DOHH2 (cell line): ENCODE data around the gene NPM1.

Source experiments
- H3F3A ChIP-seq: fragments of 200-600 bp; sonication (generic), shearing (Covaris generic); 2 replicates; pipeline ENCODE4 v1.6.0; 2016; ENCODE audit warnings: antibody characterized with exemption, mild to moderate bottlenecking; ENCODE audit not compliant: control insufficient read depth, insufficient read depth
- H3K27ac ChIP-seq: fragments of 200-600 bp; sonication (generic); 2 replicates; pipeline ENCODE4 v1.5.1; 2014; ENCODE audit warnings: low read depth, mild to moderate bottlenecking, low read length, moderate library complexity
- H3K27me3 ChIP-seq: fragments of 200-600 bp; sonication (generic); 2 replicates; pipeline ENCODE4 v1.6.1; 2014; ENCODE audit warnings: mild to moderate bottlenecking, low read length, mixed read lengths; ENCODE audit not compliant: control insufficient read depth
- H3K36me3 ChIP-seq: fragments of 200-600 bp; sonication (generic); 2 replicates; pipeline ENCODE4 v1.6.1; 2014; ENCODE audit warnings: mild to moderate bottlenecking, low read length, moderate library complexity, mixed read lengths; ENCODE audit not compliant: control insufficient read depth
- H3K4me1 ChIP-seq: fragments of 200-600 bp; sonication (generic); 2 replicates; pipeline ENCODE4 v1.6.1; 2014; ENCODE audit warnings: mild to moderate bottlenecking, low read length, mixed read lengths; ENCODE audit not compliant: control insufficient read depth
- H3K4me2 ChIP-seq: fragments of 200-600 bp; sonication (generic); 2 replicates; pipeline ENCODE4 v1.6.0; 2014; ENCODE audit warnings: mild to moderate bottlenecking, low read length, moderate library complexity
- H3K4me3 ChIP-seq: fragments of 200-600 bp; sonication (generic); 2 replicates; pipeline ENCODE4 v1.5.1; 2014; ENCODE audit warnings: mild to moderate bottlenecking, low read length, mixed read lengths
- H3K79me2 ChIP-seq: fragments of 200-600 bp; sonication (generic); 2 replicates; pipeline ENCODE4 v1.6.1; 2014; ENCODE audit warnings: mild to moderate bottlenecking, low read length, mixed read lengths; ENCODE audit not compliant: control insufficient read depth
- H3K9me2 ChIP-seq: fragments of 200-600 bp; sonication (generic); replicated peaks from 2 replicates; pipeline ENCODE4 v1.6.1; 2014; ENCODE audit warnings: mild to moderate bottlenecking, low read length, mixed read lengths; ENCODE audit not compliant: control insufficient read depth
- H3K9me3 ChIP-seq: fragments of 200-600 bp; sonication (generic); 2 replicates; pipeline ENCODE4 v1.6.1; 2014; ENCODE audit warnings: antibody characterized with exemption, low read length, mixed read lengths; ENCODE audit not compliant: control insufficient read depth, insufficient read depth
- H4K20me1 ChIP-seq: fragments of 200-600 bp; sonication (generic); 2 replicates; pipeline ENCODE4 v1.6.0; 2014; ENCODE audit warnings: low read depth, mild to moderate bottlenecking, antibody characterized with exemption, low read length, moderate library complexity; ENCODE audit not compliant: control insufficient read depth, insufficient read depth
- EZH2phosphoT487 ChIP-seq: fragments of 200-600 bp; sonication (generic); IDR thresholded peaks from 2 replicates; pipeline ENCODE4 v1.6.1; 2017; ENCODE audit warnings: borderline replicate concordance, mild to moderate bottlenecking, antibody characterized with exemption, low read length, moderate library complexity, mixed read lengths
- TF ChIP-seq, protein P1 (sequence below): fragments of 200-600 bp; sonication (generic); IDR thresholded peaks from one replicate; pipeline ENCODE4 v1.5.1; 2014; ENCODE audit warnings: antibody characterized with exemption, mild to moderate bottlenecking, low read depth, low read length; ENCODE audit not compliant: poor library complexity, severe bottlenecking

Gene NPM1, protein sequence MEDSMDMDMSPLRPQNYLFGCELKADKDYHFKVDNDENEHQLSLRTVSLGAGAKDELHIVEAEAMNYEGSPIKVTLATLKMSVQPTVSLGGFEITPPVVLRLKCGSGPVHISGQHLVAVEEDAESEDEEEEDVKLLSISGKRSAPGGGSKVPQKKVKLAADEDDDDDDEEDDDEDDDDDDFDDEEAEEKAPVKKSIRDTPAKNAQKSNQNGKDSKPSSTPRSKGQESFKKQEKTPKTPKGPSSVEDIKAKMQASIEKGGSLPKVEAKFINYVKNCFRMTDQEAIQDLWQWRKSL

DNA sequence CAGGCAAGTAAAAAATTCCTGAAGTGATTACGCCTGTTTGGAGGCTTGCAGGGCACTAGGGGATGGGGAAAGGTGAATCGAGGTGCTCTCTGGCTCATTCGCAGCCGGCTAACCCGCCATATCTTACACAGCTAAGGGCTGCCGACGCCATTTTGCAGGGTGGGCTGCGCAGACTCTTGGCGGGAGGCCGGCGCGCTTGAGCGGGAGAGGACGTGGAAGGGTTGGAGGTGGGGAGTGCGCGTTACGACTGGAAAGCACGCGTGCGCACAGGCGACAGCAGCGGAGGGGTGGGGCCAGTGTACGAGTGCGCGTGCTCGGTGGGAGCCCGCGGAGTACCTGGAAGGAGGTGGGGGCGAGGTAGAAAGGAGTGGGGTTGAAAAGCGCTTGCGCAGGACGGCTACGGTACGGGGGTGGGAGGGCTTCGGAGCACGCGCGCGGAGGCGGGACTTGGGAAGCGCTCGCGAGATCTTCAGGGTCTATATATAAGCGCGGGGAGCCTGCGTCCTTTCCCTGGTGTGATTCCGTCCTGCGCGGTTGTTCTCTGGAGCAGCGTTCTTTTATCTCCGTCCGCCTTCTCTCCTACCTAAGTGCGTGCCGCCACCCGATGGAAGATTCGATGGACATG, at the start of gene NPM1:
Gene NPM1, plus strand, starts transcription at position 505 of the 625 bp plus-strand sequence. Its CDS starts 100 bp downstream, at position 605.
- no peak for TF ChIP-seq EZH2phosphoT487
- TF ChIP-seq, protein P1, sequence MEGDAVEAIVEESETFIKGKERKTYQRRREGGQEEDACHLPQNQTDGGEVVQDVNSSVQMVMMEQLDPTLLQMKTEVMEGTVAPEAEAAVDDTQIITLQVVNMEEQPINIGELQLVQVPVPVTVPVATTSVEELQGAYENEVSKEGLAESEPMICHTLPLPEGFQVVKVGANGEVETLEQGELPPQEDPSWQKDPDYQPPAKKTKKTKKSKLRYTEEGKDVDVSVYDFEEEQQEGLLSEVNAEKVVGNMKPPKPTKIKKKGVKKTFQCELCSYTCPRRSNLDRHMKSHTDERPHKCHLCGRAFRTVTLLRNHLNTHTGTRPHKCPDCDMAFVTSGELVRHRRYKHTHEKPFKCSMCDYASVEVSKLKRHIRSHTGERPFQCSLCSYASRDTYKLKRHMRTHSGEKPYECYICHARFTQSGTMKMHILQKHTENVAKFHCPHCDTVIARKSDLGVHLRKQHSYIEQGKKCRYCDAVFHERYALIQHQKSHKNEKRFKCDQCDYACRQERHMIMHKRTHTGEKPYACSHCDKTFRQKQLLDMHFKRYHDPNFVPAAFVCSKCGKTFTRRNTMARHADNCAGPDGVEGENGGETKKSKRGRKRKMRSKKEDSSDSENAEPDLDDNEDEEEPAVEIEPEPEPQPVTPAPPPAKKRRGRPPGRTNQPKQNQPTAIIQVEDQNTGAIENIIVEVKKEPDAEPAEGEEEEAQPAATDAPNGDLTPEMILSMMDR: no peak
- Histone ChIP-seq H3K79me2 (peaks cover 61% of the 10 kb centered on the region), H3K9me3 (no peaks in the 10 kb centered on the region), H3K4me1 (peaks cover 38% of the 10 kb centered on the region), H4K20me1 (peaks cover 45% of the 10 kb centered on the region), H3K36me3 (peaks cover 48% of the 10 kb centered on the region), H3K9me2 (no peaks in the 10 kb centered on the region), H3K27ac (peak within 1 kb of the TSS; percentile 79), H3K4me3 (peak within 1 kb of the TSS; percentile 83), H3K27me3 (no peaks in the 10 kb centered on the region), H3F3A (peaks cover 33% of the 10 kb centered on the region), H3K4me2 (peak within 1 kb of the TSS; percentile 81)

DNA sequence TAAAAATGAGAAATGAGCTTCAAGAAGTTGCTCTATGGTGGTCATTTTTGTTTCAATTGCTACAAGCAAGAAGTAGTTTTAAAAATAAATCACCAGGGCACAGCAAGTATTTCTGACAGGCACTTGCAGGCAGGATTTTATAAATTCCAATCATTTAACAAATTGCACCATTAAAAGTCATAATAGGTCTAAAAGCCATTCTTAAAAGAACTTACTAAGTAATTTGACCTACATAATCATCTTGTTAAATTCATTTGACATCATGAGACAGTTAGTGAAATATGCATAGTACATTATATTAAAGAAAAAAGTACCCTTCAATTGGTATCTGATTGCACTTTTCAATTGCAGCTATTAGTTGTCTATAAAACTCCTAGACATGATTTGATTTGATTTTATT, 47.6 kb upstream of the NPM1 start:
- Histone ChIP-seq H3K36me3 (no peaks in the 10 kb centered on the region), H3K9me2 (no peaks in the 10 kb centered on the region), H3K27me3 (no peaks in the 10 kb centered on the region; the same call in 1 of the 2 replicates), H4K20me1 (no peaks in the 10 kb centered on the region), H3K4me1 (no peaks in the 10 kb centered on the region), H3K4me2 (no peak overlapping the region), H3F3A (no peaks in the 10 kb centered on the region), H3K27ac (no peak overlapping the region), H3K9me3 (no peaks in the 10 kb centered on the region), H3K4me3 (no peak overlapping the region), H3K79me2 (no peaks in the 10 kb centered on the region)
- no peak for TF ChIP-seq EZH2phosphoT487
- TF ChIP-seq, protein P1: no peak

DNA sequence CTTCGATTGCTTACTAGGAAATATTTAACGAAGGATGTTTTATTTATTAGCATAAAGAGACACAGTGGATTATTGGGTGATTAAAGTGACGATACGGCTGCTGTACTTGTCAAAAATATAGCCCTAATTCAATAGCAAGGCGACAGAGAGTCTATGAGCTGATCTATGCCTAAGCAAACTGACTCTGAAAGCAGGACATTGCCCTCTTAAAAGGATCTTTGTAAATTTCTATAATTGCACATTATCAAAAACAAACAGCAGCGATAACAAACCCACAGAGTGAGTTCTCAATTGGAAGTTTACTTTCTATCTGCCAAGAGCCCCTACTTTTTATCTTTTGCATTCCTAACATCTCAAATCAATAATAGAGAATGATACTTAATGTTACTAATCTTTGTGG, 47.2 kb upstream of the NPM1 start:
- Histone ChIP-seq H3K4me3 (no peak overlapping the region), H3K9me3 (no peaks in the 10 kb centered on the region), H3K4me2 (no peak overlapping the region), H3F3A (no peaks in the 10 kb centered on the region), H3K27me3 (no peaks in the 10 kb centered on the region; the same call in 1 of the 2 replicates), H3K27ac (no peak overlapping the region), H3K4me1 (no peaks in the 10 kb centered on the region), H3K9me2 (no peaks in the 10 kb centered on the region), H3K36me3 (no peaks in the 10 kb centered on the region), H4K20me1 (no peaks in the 10 kb centered on the region), H3K79me2 (no peaks in the 10 kb centered on the region)
- TF ChIP-seq EZH2phosphoT487: no peak
